GM12878 (cell line): ENCODE results near the gene RGSL1. TPM values are rescaled to one million over a fixed set of nuclear protein-coding genes. Genes with fewer than 3 reads are reported as not detected.

Experiments used
- ATAC-seq: fragments of 200-7000 bp; cut with Tn5 transposase; 3 replicates; pipeline ENCODE4 v1.9.1; 2020; ENCODE audit warnings: mild to moderate bottlenecking, moderate library complexity
- BruUV-seq: library from RNA; stranded (reverse); fragments of 400-500 nt; replicated peaks from 2 replicates; lab custom pipeline; 2021; lab: Mats Ljungman, UMichigan
- CTCF ChIA-PET: fragments of 300-600 bp; sonication (Branson Sonifier 250); formaldehyde crosslinking; extraction: SDS; loops from one replicate; lab custom pipeline; 2021; ENCODE audit warnings: inconsistent platforms; lab: Yijun Ruan, JAX
- POLR2A ChIA-PET: fragments of 350-600 bp; formaldehyde crosslinking; extraction: SDS; loops from one replicate; lab custom pipeline; 2021; ENCODE audit warnings: inconsistent platforms; lab: Charles Lee
- RAD21 ChIA-PET: fragments of 300-600 bp; sonication (Branson Sonifier 250); formaldehyde crosslinking; loops from one replicate; lab custom pipeline; 2023; ENCODE audit warnings: antibody characterized with exemption; ENCODE audit not compliant: unreplicated experiment; lab: Charles Lee
- SMC1A ChIA-PET: fragments of 300-600 bp; sonication (Branson Sonifier 250); formaldehyde crosslinking; loops from one replicate; lab custom pipeline; 2023; ENCODE audit not compliant: unreplicated experiment, uncharacterized antibody; lab: Charles Lee
- DNase-seq: peaks from one replicate; pipeline ENCODE4 v3.0.0-alpha.2; 2011; ENCODE audit warnings: low read depth, low spot score
- FAIRE-seq: peaks from 3 replicates; lab custom pipeline; 2011; peaks lifted over from hg19 to GRCh38; lab: Jason Lieb, UNC
- H2AFZ ChIP-seq: 2 replicates; pipeline ENCODE4 v1.6.0; 2011; ENCODE audit warnings: low read depth, low read length, control low read depth; ENCODE audit not compliant: control insufficient read depth
- H3K27ac ChIP-seq: 2 replicates; pipeline ENCODE4 v1.5.1; 2011; ENCODE audit warnings: control low read depth; ENCODE audit not compliant: control insufficient read depth, insufficient read depth
- H3K27me3 ChIP-seq, 2 experiments: replicated peaks in 1 of 2; 2 replicates each; pipeline versions ENCODE4 v1.6.0 to v1.6.1; 2011; ENCODE audit warnings: low read length in 1 of 2; ENCODE audit not compliant: control insufficient read depth in 2 of 2, insufficient read depth in 2 of 2
- H3K36me3 ChIP-seq, 2 experiments: 2 replicates each; pipeline ENCODE4 v1.5.1; 2011; ENCODE audit warnings: low read length in 1 of 2; ENCODE audit not compliant: control insufficient read depth in 2 of 2, insufficient read depth in 2 of 2
- H3K4me1 ChIP-seq: 2 replicates; pipeline ENCODE4 v1.6.1; 2011; ENCODE audit warnings: mild to moderate bottlenecking, low read length, moderate library complexity, mixed read lengths; ENCODE audit not compliant: control insufficient read depth, insufficient read depth
- H3K4me2 ChIP-seq: 2 replicates; pipeline ENCODE4 v1.6.0; 2011; ENCODE audit warnings: control low read depth; ENCODE audit not compliant: control insufficient read depth, insufficient read depth
- H3K4me3 ChIP-seq: fragments of 200-600 bp; sonication (generic); 2 replicates; pipeline ENCODE4 v1.5.1; 2016
- H3K79me2 ChIP-seq: 2 replicates; pipeline ENCODE4 v1.6.0; 2011; ENCODE audit warnings: low read length; ENCODE audit not compliant: control insufficient read depth, insufficient read depth
- H3K9ac ChIP-seq: 2 replicates; pipeline ENCODE4 v1.8.0; 2011; ENCODE audit warnings: low read length, control low read depth, mixed read lengths; ENCODE audit not compliant: control insufficient read depth, insufficient read depth
- H3K9me3 ChIP-seq: replicated peaks from 3 replicates; pipeline ENCODE4 v1.5.1; 2011; ENCODE audit warnings: mild to moderate bottlenecking, low read length; ENCODE audit not compliant: control insufficient read depth, insufficient read depth
- H4K20me1 ChIP-seq: 2 replicates; pipeline ENCODE4 v1.6.0; 2011; ENCODE audit not compliant: control insufficient read depth, insufficient read depth
- BCL3 ChIP-seq: IDR thresholded peaks from 2 replicates; pipeline ENCODE4 v1.6.1; 2011; ENCODE audit warnings: borderline replicate concordance, low read depth, mild to moderate bottlenecking, moderate library complexity, low read length; ENCODE audit not compliant: insufficient read depth, poor library complexity, severe bottlenecking
- DPF2 ChIP-seq: fragments of 450-650 bp; IDR thresholded peaks from 2 replicates; pipeline ENCODE4 v1.6.1; 2017; ENCODE audit warnings: mild to moderate bottlenecking
- GABPA ChIP-seq: IDR thresholded peaks from 2 replicates; pipeline ENCODE4 v1.6.1; 2014; ENCODE audit warnings: antibody characterized with exemption, low read depth, mild to moderate bottlenecking, inconsistent platforms
- HCFC1 ChIP-seq: fragments of 150-350 bp; IDR thresholded peaks from 2 replicates; pipeline ENCODE4 v1.6.1; 2014; ENCODE audit warnings: low read length
- HDGF ChIP-seq: fragments of 450-650 bp; IDR thresholded peaks from 2 replicates; pipeline ENCODE4 v1.6.1; 2016; ENCODE audit warnings: antibody characterized with exemption
- JUNB ChIP-seq: IDR thresholded peaks from 2 replicates; pipeline ENCODE4 v1.6.1; 2016; ENCODE audit warnings: antibody characterized with exemption, mild to moderate bottlenecking
- MYB ChIP-seq: fragments of 150-350 bp; IDR thresholded peaks from 2 replicates; pipeline ENCODE4 v1.6.1; 2014; ENCODE audit warnings: mild to moderate bottlenecking, low read depth, low read length, borderline replicate concordance
- NR2F1 ChIP-seq: fragments of 450-650 bp; conservative IDR thresholded peaks from 2 replicates; pipeline ENCODE4 v1.6.1; 2017; ENCODE audit warnings: mild to moderate bottlenecking
- POU2F2 ChIP-seq: IDR thresholded peaks from 3 replicates; pipeline ENCODE4 v1.6.1; 2011; ENCODE audit warnings: low read depth, mild to moderate bottlenecking, low read length, borderline replicate concordance
- PRDM15 ChIP-seq: fragments of 450-650 bp; formaldehyde crosslinking; IDR thresholded peaks from 2 replicates; pipeline ENCODE4 v1.4.0; 2020; ENCODE audit warnings: mild to moderate bottlenecking, moderate library complexity
- RUNX3 ChIP-seq: IDR thresholded peaks from 2 replicates; pipeline ENCODE4 v1.6.1; 2012; ENCODE audit warnings: low read length, inconsistent platforms
- STAT3 ChIP-seq: IDR thresholded peaks from 2 replicates; pipeline ENCODE4 v1.6.1; 2011; ENCODE audit warnings: low read depth, low read length, improper control_type of control experiment
- TARDBP ChIP-seq: IDR thresholded peaks from 2 replicates; pipeline ENCODE4 v1.6.1; 2016; ENCODE audit warnings: borderline replicate concordance
- TCF7 ChIP-seq: IDR thresholded peaks from 2 replicates; pipeline ENCODE4 v1.6.1; 2014; ENCODE audit warnings: antibody characterized with exemption, borderline replicate concordance
- WRNIP1 ChIP-seq: IDR thresholded peaks from 2 replicates; pipeline ENCODE4 v1.6.1; 2011; ENCODE audit warnings: low read depth, low read length, improper control_type of control experiment, borderline replicate concordance
- WGBS: methylation state at CpG from one replicate; pipeline ENCODE4 v1.1.6; 2016; ENCODE audit warnings: low lambda C conversion rate; ENCODE audit not compliant: insufficient replicate concordance, insufficient coverage; ENCODE audit errors: missing lambda C conversion rate; 5-methylcytosine and 5-hydroxymethylcytosine counted together
- in situ Hi-C: fragments of 300-500 bp; cut with MboI; formaldehyde crosslinking; loops from 9 replicates; pipeline ENCODE4 v1.14.3; 2018; ENCODE audit warnings: mixed read lengths
- intact Hi-C: fragments of 100-400 bp; cut with micrococcal nuclease; formaldehyde crosslinking; loops from one replicate; pipeline ENCODE4 v1.14.2; 2022; ENCODE audit not compliant: unreplicated experiment
- polyA plus RNA-seq, 11 experiments: library from polyadenylated mRNA; depleted of rRNA in 4 of 11; unstranded in 6 of 11; stranded (reverse) in 5 of 11; fragments of >200 nt; fragmentation: Nextera tagmentation in 4 of 11; fragmentation: Illumina TruSeq in 1 of 11; extraction: Ambion mirVana in 4 of 11; extraction: Trizol in 1 of 11; gene quantifications; 1 replicate in 1 of 11; 2 replicates in 10 of 11; pipeline versions ENCODE4 v1.2.1 to v1.2.3, GENCODE V29; 2011 to 2016; ENCODE audit warnings: inconsistent platforms in 2 of 11, missing spikeins in 2 of 11, low read depth in 1 of 11
- total RNA-seq, 4 experiments: library from RNA; depleted of rRNA in 3 of 4; stranded (reverse); fragments of >200 nt in 3 of 4; fragmentation: Illumina TruSeq in 1 of 4; extraction: Trizol in 1 of 4; gene quantifications; 2 replicates each; pipeline versions ENCODE4 v1.2.1 to v1.2.3, GENCODE V29; 2013 to 2021

RGSL1 gene
- total and polyA plus RNA-seq, 10 of the 15 experiments (the other 5 are each of a cell fraction or from before 2014, with no cell fraction given), result 0.05 to 0.28 (median 0.27) TPM; not detected in 5

- POLR2A ChIA-PET, result no interaction called here
- in situ Hi-C loops, result no loop called here
- H3K79me2 ChIP-seq, result no peaks in the 10 kb centered on the region
- no peak overlapping the region for H3K4me3 ChIP-seq
- no peaks in the 10 kb centered on the region for H3K9me3 ChIP-seq
- peaks cover 9% of the 10 kb centered on the region for H3K4me1 ChIP-seq
- no peaks in the 10 kb centered on the region for H4K20me1 ChIP-seq
- no peak for ATAC-seq
- intact Hi-C loops, result no loop called here
- WGBS, result 99% methylated on average over 4 of the region's 4 CpGs
- H3K27ac ChIP-seq, result no peak overlapping the region
- FAIRE-seq, result no peak
- no peak for TF ChIP-seq DPF2
- TF ChIP-seq GABPA, result no peak
- TF ChIP-seq NR2F1, result no peak
- TF ChIP-seq TCF7, result no peak
- TF ChIP-seq MYB, result no peak
- TF ChIP-seq JUNB, result no peak
- TF ChIP-seq PRDM15, result no peak
- TF ChIP-seq WRNIP1, result no peak
- TF ChIP-seq RUNX3, result no peak
- no peak for TF ChIP-seq TARDBP
- no peak for TF ChIP-seq POU2F2
- no peak for TF ChIP-seq BCL3
- TF ChIP-seq HDGF, result no peak
- no peak for TF ChIP-seq STAT3
- no peak for TF ChIP-seq HCFC1
- TF ChIP-seq, all 136 proteins: peak for 0
- Histone ChIP-seq H3K36me3 (no peaks in the 10 kb centered on the region; a peak in 1 of 4 replicates), H3K4me2 (no peak overlapping the region), H3K9ac (no peak overlapping the region), H2AFZ (no peak overlapping the region), H3K27me3 (no peaks in the 10 kb centered on the region)
- ChIA-PET SMC1A (interaction anchor here (1.0 to 1.5 kb wide), 2 partner anchors 20 to 67 kb away, joined by 3 to 4 read pairs; no protein-coding TSS in a partner anchor), RAD21 (no interaction called here), CTCF (interaction anchor here (1.0 to 2.5 kb wide), 3 partner anchors 8 to 210 kb away, joined by 3 to 8 read pairs (median 6); no protein-coding TSS in a partner anchor)
- no peak for DNase-seq
- no TSS peak for BruUV-seq
These were observed 124.2 kb downstream of the RGSL1 start for GRCh38 chr1:182574156-182574555.
